K562 (cell line): ENCODE measurements around the gene ULK3.

Source experiments
- JUND ChIP-seq, 2 experiments: IDR thresholded peaks; 2 replicates in 1 of 2; 3 replicates in 1 of 2; pipeline ENCODE4 v1.6.1; 2011; ENCODE audit warnings: borderline replicate concordance in 2 of 2, low read depth in 2 of 2, low read length in 2 of 2, improper control_type of control experiment in 1 of 2, missing biosample characterization in 1 of 2, missing genetic modification characterization in 1 of 2, missing genetic modification reagents in 1 of 2
- POLR2A ChIP-seq: fragments of 450-650 bp; conservative IDR thresholded peaks from 2 replicates; pipeline ENCODE4 v1.6.1; 2016
- TF ChIP-seq, protein P1 (sequence below), 2 experiments: fragments of 450-650 bp; conservative IDR thresholded peaks; 2 replicates each; pipeline ENCODE4 v1.6.1; 2017; ENCODE audit warnings: mild to moderate bottlenecking in 2 of 2, moderate library complexity in 2 of 2
- TF ChIP-seq, protein P2 (sequence below): sonication (generic); formaldehyde crosslinking; IDR thresholded peaks from 2 replicates; pipeline ENCODE4 v1.8.0; 2022; ENCODE audit warnings: mild to moderate bottlenecking, missing genetic modification reagents
- TF ChIP-seq, protein P3 (sequence below): sonication (generic); formaldehyde crosslinking; IDR thresholded peaks from 2 replicates; pipeline ENCODE4 v1.9.0; 2022; ENCODE audit warnings: mild to moderate bottlenecking, missing genetic modification reagents
- TF ChIP-seq, protein P4 (sequence below): fragments of 250-450 bp; sonication (Bioruptor Pico); IDR thresholded peaks from 2 replicates; pipeline ENCODE4 v1.5.0; 2020; ENCODE audit warnings: mild to moderate bottlenecking, borderline replicate concordance

DNA sequence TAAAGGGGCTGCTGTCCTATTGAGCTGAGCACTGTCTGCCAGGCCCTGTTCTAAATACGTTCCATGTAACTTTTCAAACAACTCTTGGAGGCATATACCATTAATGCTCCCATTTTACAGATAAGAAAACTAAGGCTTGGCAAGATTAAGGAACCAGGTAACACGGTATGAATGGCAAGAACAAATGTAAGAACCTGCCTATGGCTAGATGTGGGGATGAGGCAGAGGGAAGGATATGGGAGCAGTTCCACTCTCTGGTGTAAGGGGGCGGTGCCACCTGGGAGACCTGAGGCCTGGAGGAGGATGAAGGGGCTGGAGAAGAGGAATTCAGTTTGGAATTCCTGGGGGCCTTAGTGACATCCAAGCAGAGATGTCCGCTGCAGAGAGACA lies 34.1 kb downstream of the ULK3 start:
- TF ChIP-seq, protein P1, sequence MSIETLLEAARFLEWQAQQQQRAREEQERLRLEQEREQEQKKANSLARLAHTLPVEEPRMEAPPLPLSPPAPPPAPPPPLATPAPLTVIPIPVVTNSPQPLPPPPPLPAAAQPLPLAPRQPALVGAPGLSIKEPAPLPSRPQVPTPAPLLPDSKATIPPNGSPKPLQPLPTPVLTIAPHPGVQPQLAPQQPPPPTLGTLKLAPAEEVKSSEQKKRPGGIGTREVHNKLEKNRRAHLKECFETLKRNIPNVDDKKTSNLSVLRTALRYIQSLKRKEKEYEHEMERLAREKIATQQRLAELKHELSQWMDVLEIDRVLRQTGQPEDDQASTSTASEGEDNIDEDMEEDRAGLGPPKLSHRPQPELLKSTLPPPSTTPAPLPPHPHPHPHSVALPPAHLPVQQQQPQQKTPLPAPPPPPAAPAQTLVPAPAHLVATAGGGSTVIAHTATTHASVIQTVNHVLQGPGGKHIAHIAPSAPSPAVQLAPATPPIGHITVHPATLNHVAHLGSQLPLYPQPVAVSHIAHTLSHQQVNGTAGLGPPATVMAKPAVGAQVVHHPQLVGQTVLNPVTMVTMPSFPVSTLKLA (conservative IDR thresholded peaks at IDR 0.05): no peak
- TF ChIP-seq, protein P2, sequence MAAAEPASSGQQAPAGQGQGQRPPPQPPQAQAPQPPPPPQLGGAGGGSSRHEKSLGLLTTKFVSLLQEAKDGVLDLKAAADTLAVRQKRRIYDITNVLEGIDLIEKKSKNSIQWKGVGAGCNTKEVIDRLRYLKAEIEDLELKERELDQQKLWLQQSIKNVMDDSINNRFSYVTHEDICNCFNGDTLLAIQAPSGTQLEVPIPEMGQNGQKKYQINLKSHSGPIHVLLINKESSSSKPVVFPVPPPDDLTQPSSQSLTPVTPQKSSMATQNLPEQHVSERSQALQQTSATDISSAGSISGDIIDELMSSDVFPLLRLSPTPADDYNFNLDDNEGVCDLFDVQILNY (CRISPR knock-in tag): no peak
- TF ChIP-seq POLR2A (no peak), JUND (IDR thresholded peaks at IDR 0.05; ENCODE audit: borderline replicate concordance, low read depth, low read length) (no peak), JUND (tag; IDR thresholded peaks at IDR 0.05; ENCODE audit: borderline replicate concordance, low read depth, low read length) (no peak)
- TF ChIP-seq, protein P3, sequence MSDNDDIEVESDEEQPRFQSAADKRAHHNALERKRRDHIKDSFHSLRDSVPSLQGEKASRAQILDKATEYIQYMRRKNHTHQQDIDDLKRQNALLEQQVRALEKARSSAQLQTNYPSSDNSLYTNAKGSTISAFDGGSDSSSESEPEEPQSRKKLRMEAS: no peak
- TF ChIP-seq, protein P4, sequence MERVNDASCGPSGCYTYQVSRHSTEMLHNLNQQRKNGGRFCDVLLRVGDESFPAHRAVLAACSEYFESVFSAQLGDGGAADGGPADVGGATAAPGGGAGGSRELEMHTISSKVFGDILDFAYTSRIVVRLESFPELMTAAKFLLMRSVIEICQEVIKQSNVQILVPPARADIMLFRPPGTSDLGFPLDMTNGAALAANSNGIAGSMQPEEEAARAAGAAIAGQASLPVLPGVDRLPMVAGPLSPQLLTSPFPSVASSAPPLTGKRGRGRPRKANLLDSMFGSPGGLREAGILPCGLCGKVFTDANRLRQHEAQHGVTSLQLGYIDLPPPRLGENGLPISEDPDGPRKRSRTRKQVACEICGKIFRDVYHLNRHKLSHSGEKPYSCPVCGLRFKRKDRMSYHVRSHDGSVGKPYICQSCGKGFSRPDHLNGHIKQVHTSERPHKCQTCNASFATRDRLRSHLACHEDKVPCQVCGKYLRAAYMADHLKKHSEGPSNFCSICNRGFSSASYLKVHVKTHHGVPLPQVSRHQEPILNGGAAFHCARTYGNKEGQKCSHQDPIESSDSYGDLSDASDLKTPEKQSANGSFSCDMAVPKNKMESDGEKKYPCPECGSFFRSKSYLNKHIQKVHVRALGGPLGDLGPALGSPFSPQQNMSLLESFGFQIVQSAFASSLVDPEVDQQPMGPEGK (CRISPR knock-in tag): no peak
